Measurements from ENCODE around the gene ANKS1B. TPM values are rescaled to one million over a fixed set of nuclear protein-coding genes. Genes with fewer than 3 reads are reported as not detected.
A peak's percentile ranks its signal among the peaks of the same experiment; 100 is the strongest.

The ANKS1B gene
- total RNA-seq, 1 donor from 2014 or later, result 5.6 TPM

DNA sequence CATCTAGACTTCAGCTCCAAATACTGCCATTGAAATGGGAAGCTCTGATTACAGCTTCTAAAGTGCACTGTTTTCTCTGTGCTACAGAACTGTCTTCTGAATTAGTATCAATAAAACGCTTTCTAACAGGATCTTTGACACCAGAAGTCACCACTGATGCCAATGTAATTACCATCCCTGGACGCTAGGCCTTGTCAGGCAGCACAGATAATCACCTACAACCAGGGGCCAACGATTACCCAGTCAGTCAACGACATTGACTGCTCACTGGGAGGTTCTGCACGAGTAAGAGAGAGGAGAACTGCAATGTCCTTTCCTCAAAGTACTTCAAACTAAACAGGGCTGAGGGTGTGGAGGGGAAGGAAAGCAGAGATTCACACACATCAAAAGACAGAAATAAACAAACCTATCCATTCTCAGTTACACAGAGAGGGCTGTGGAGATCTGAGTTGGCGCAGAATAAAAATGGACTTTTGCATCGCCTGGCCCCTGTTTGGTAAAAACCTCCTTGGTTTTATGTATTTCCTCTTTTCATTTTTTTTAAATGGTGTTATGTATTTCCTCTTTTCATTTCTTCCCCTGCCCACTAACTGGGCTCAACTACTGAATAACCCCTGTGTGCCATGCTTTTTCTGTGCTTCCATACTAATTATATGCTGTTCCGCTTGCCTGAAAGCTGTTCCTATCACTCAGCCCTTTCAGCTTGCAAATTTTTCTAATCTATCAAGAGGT is 847.4 kb downstream of the ANKS1B start:
- DNase-seq (ENCODE audit: low read depth, low spot score), result no peak
- H3K4me1 Mint-ChIP-seq, result peaks cover 48% of the 10 kb centered on the region
- H3K4me3 Mint-ChIP-seq, result no peak overlapping the region
- H3K27ac Mint-ChIP-seq (ENCODE audit: unreplicated experiment), result no peak overlapping the region
- TF ChIP-seq, protein P1, sequence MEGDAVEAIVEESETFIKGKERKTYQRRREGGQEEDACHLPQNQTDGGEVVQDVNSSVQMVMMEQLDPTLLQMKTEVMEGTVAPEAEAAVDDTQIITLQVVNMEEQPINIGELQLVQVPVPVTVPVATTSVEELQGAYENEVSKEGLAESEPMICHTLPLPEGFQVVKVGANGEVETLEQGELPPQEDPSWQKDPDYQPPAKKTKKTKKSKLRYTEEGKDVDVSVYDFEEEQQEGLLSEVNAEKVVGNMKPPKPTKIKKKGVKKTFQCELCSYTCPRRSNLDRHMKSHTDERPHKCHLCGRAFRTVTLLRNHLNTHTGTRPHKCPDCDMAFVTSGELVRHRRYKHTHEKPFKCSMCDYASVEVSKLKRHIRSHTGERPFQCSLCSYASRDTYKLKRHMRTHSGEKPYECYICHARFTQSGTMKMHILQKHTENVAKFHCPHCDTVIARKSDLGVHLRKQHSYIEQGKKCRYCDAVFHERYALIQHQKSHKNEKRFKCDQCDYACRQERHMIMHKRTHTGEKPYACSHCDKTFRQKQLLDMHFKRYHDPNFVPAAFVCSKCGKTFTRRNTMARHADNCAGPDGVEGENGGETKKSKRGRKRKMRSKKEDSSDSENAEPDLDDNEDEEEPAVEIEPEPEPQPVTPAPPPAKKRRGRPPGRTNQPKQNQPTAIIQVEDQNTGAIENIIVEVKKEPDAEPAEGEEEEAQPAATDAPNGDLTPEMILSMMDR (conservative IDR thresholded peaks at IDR 0.05), result peak; percentile 34
- no peaks in the 10 kb centered on the region for H3K27me3 Mint-ChIP-seq (ENCODE audit: low read depth)
- peaks cover 5% of the 10 kb centered on the region for H3K9me3 Mint-ChIP-seq
- H3K36me3 Mint-ChIP-seq (ENCODE audit: low read depth), result peaks cover 4% of the 10 kb centered on the region

DNA sequence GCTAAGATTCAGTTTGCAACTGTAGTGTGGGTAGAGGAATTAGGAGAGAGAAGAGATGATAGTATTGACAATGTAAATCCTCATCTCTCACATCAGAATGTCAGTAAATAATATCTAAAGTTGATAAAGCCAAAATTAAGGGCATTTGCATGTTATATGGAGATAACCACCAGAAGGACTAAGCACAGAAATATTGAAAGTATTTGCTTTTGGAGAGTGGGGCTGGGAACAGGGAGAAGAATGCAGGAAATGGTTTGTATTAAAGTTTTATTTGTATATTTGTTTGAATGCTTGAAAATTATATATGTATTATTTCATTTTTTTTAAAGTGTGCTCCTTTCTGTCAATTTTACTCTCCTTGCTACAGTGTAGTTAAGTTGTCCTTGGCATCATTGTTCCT is 848.2 kb downstream of the ANKS1B start:
- TF ChIP-seq, protein P1 (conservative IDR thresholded peaks at IDR 0.05), result no peak
- peaks cover 48% of the 10 kb centered on the region for H3K4me1 Mint-ChIP-seq
- H3K36me3 Mint-ChIP-seq (ENCODE audit: low read depth), result no peaks in the 10 kb centered on the region
- H3K9me3 Mint-ChIP-seq, result no peaks in the 10 kb centered on the region
- H3K27me3 Mint-ChIP-seq (ENCODE audit: low read depth), result no peaks in the 10 kb centered on the region
- no peak for DNase-seq (ENCODE audit: low read depth, low spot score)
- no peak overlapping the region for H3K4me3 Mint-ChIP-seq
- H3K27ac Mint-ChIP-seq (ENCODE audit: unreplicated experiment), result no peak overlapping the region

DNA sequence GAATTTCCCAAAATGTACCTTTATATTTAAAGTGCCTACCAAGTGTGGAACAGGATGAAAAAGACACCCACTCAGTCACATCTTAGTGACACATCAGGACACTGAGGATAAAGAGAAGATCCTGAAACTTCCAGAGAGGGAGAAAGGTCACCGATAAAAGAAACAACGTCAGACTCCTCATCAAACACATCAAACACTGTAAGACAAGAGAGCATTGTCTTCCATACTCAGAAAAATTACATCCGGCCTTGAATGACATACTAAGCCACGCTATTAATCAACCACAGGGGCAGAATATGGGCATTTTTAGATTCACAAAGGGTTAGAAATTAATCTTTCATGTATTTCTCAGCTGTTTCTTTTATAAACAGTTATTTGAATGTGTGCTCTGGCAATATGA is 849.4 kb downstream of the ANKS1B start:
- TF ChIP-seq, protein P1 (conservative IDR thresholded peaks at IDR 0.05), result no peak
- no peaks in the 10 kb centered on the region for H3K27me3 Mint-ChIP-seq (ENCODE audit: low read depth)
- no peaks in the 10 kb centered on the region for H3K9me3 Mint-ChIP-seq
- no peaks in the 10 kb centered on the region for H3K36me3 Mint-ChIP-seq (ENCODE audit: low read depth)
- peak overlapping the region; percentile 7 for H3K27ac Mint-ChIP-seq (ENCODE audit: unreplicated experiment)
- no peak for DNase-seq (ENCODE audit: low read depth, low spot score)
- no peak overlapping the region for H3K4me3 Mint-ChIP-seq
- peaks cover 48% of the 10 kb centered on the region for H3K4me1 Mint-ChIP-seq

DNA sequence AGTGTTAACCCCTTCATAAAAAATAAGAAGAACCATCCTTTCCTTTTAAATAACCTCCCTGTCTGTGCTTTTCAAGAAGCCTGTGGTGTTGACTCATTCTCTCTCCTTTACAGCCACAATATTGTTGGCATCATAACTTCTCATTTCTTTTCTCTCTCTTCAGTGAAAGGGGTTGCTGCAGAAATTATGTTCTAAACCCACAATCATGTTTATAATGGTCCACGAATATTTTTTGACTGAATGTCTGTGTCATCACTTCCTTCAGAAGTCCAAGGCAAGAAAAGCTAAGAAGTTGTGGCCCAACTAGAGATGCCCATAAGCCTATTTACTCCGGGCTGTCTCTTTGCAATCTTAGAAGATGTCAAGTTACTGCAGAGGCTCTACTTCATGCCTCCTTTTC is 851.3 kb downstream of the ANKS1B start:
- H3K4me1 Mint-ChIP-seq, result peaks cover 54% of the 10 kb centered on the region
- H3K9me3 Mint-ChIP-seq, result no peaks in the 10 kb centered on the region
- H3K36me3 Mint-ChIP-seq (ENCODE audit: low read depth), result peaks cover 3% of the 10 kb centered on the region
- DNase-seq (ENCODE audit: low read depth, low spot score), result no peak
- H3K27ac Mint-ChIP-seq (ENCODE audit: unreplicated experiment), result no peak overlapping the region
- H3K27me3 Mint-ChIP-seq (ENCODE audit: low read depth), result no peaks in the 10 kb centered on the region
- TF ChIP-seq, protein P1 (conservative IDR thresholded peaks at IDR 0.05), result no peak
- H3K4me3 Mint-ChIP-seq, result no peak overlapping the region

DNA sequence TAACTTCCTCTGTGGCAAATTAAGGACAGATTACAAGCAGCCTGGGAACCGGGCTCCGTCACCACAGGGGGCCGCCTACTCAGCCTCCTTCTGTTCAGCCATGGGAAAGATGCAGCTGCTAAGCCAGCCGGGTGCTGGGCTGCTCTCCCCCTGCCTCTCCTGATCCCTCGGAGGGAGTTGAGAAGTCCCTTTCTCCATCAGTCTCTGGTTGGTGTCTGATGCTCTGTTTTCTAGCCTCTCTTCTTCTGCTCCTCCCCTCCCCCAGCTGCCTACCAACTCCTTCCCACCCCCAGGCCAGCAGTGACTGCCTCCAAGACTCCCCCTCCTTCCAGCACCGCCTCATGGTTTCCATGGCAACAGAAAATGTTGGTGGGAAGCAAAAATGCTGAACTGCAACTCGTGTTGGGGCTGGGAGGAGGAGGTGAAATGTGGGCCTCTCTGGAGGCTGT is 853.0 kb downstream of the ANKS1B start:
- H3K9me3 Mint-ChIP-seq, result no peaks in the 10 kb centered on the region
- no peak overlapping the region for H3K27ac Mint-ChIP-seq (ENCODE audit: unreplicated experiment)
- H3K36me3 Mint-ChIP-seq (ENCODE audit: low read depth), result peaks cover 3% of the 10 kb centered on the region
- peak; percentile 50 for DNase-seq (ENCODE audit: low read depth, low spot score)
- H3K4me3 Mint-ChIP-seq, result no peak overlapping the region
- TF ChIP-seq, protein P1 (conservative IDR thresholded peaks at IDR 0.05), result no peak
- H3K4me1 Mint-ChIP-seq, result peaks cover 44% of the 10 kb centered on the region
- no peaks in the 10 kb centered on the region for H3K27me3 Mint-ChIP-seq (ENCODE audit: low read depth)
